PFSK-1 (cell line): ENCODE measurements around the gene RPLP2.

Experiments
- FOXP2 ChIP-seq: optimal IDR thresholded peaks from 2 replicates; pipeline ENCODE3; 2011; ENCODE audit warnings: borderline replicate concordance, control low read depth, inconsistent platforms; ENCODE audit not compliant: insufficient read depth; ENCODE audit errors: extremely low read length, extremely low read depth
- POLR2AphosphoS5 ChIP-seq: IDR thresholded peaks from 2 replicates; pipeline ENCODE4 v1.6.1; 2012; ENCODE audit warnings: low read depth, mild to moderate bottlenecking, control low read depth, low read length, moderate library complexity
- REST ChIP-seq, 2 experiments: IDR thresholded peaks; 2 replicates each; pipeline versions ENCODE4 v1.6.1 to v1.8.0; 2011 to 2012; ENCODE audit warnings: low read depth in 2 of 2, low read length in 2 of 2, control low read depth in 1 of 2, inconsistent platforms in 1 of 2, mild to moderate bottlenecking in 1 of 2, moderate library complexity in 1 of 2; ENCODE audit not compliant: insufficient read depth in 1 of 2
- SIN3A ChIP-seq: IDR thresholded peaks from 2 replicates; pipeline ENCODE4 v1.6.1; 2012; ENCODE audit warnings: mild to moderate bottlenecking, low read length, moderate library complexity, borderline replicate concordance; ENCODE audit not compliant: insufficient read depth
- TAF1 ChIP-seq: IDR thresholded peaks from 2 replicates; pipeline ENCODE4 v1.6.1; 2012; ENCODE audit warnings: low read length, control low read depth, borderline replicate concordance; ENCODE audit not compliant: insufficient read depth

Gene RPLP2

GRCh38 chr11:854601-855329 lies 45.0 kb downstream of the RPLP2 start:
- TF ChIP-seq TAF1 = no peak
- TF ChIP-seq REST (IDR thresholded peaks at IDR 0.05; ENCODE audit: insufficient read depth in 1 of 2, low read depth in 2 of 2, low read length in 2 of 2) = no peak
- no peak for TF ChIP-seq POLR2AphosphoS5
- no peak for TF ChIP-seq FOXP2
- no peak for TF ChIP-seq SIN3A

- TF ChIP-seq TAF1 = no peak
- no peak for TF ChIP-seq SIN3A
- no peak for TF ChIP-seq REST (IDR thresholded peaks at IDR 0.05; ENCODE audit: insufficient read depth in 1 of 2, low read depth in 2 of 2, low read length in 2 of 2)
- TF ChIP-seq POLR2AphosphoS5 = no peak
- no peak for TF ChIP-seq FOXP2
Measured at GRCh38 chr11:855330-855674, 45.5 kb downstream of the RPLP2 start.

GRCh38 chr11:855796-856195 lies 46.0 kb downstream of the RPLP2 start:
- TF ChIP-seq REST (IDR thresholded peaks at IDR 0.05; ENCODE audit: insufficient read depth in 1 of 2, low read depth in 2 of 2, low read length in 2 of 2) (no peak), TAF1 (no peak), POLR2AphosphoS5 (no peak), FOXP2 (no peak), SIN3A (no peak)

- TF ChIP-seq POLR2AphosphoS5 (no peak), REST (IDR thresholded peaks at IDR 0.05; ENCODE audit: insufficient read depth in 1 of 2, low read depth in 2 of 2, low read length in 2 of 2) (no peak), SIN3A (no peak), TAF1 (no peak), FOXP2 (no peak)
Measured at GRCh38 chr11:856397-856796, 46.6 kb downstream of the RPLP2 start.
